ENCODE measurements around the gene CLEC1A.
"Not testable (repeated sequence)": the region's sequence is repeated elsewhere in the genome, so short reads cannot be mapped to it uniquely, and the experiment has no call there.

CLEC1A gene

GRCh38 chr12:10048526-10048925 is 50.3 kb downstream of the CLEC1A start:
- no peak for DNase-seq (ENCODE audit: low spot score)

DNA sequence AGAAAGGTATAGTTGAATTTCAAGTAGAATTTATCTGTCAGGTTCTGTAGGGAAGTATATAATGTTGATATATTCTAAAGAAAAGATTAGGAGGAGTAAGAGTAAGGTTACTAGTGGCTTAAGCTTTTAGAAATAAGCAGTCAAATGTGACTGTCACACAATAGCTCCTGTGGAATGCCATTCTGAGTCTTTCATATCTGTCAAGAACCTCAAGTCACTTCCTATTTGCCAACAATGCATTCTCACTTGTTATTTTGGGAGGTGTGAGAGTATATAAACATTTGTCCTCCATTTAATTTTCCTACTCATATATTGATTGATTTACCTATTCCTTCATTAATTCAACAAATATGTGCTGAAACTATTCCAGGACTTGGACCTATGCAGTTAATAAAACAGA is 56.6 kb downstream of the CLEC1A start:
- DNase-seq (ENCODE audit: low spot score): no peak

DNA sequence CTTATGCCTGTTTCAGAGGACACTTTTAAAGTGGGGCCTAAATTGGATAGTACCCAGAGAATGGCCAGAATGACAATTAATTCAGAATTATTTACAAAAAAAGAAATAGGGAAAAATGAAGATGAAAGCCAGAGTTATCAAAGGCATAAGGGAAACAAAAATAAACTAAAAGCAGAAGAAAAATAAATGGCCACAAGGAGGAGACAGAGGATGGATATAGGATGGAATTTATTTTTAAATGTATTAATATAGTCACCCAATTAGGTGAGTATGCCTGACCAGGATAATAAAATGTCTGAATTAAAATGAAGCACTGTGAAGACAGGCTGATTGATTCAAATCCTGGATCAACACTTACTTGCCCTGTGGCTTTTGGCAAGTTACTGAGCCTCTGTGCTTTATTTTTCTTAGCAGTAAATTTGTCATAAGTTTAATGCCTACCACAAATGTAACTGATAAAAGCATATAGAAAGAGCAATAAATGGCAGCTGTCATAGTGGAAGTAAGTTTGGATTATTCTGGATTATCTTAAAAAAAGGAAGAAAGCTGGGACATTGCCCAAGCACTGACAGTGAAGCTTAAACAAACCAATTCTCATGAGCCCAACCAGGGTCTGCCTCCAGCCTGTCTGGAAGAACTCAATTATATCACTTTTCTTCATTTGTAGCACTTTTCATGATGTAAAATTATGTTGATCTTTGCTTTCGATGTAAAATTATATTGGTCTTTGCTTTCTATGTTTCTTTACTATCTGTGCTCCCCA is 64.8 kb downstream of the CLEC1A start:
- DNase-seq (ENCODE audit: low spot score): no peak

DNA sequence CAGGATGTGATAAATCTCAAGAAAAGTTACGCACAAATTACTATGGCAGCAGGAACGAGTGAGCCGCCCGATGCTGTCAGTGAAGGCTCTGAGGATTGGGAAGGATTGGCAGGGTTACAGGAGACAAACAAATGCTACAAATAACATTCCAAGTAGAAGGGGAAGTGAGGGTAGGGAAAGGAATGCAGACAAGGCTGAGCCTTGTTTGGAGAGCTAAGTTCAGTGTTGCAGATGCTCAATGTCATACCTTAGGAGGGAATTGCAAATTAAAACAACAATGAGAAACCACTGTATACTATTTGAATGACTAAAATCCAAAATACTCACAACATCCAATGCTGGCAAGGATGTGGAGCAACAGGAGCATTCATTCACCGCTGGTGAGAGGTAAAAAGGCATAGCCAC is 67.0 kb downstream of the CLEC1A start:
- DNase-seq (ENCODE audit: low spot score): no peak

GRCh38 chr12:10031321-10031720 is 67.5 kb downstream of the CLEC1A start:
- no peak for DNase-seq (ENCODE audit: low spot score)

DNA sequence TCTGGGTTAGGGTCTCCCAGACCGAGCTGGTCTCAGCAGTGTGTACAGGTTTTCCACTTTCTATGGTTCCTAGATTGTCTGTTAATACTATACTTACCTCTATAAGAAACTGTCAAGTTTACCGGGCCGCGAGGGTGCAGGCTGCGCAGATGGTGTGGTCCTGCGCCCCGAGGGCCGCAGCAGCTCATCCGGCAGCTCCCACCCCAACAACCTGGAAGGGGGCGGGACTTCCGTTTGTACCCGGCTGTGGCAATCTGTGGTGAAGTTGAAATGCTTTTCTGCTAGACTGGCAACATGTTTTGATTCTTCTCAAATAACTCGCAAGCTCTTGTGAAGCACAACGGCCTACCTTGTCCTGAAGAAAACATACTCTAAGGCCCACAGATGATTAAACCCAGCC is 68.3 kb downstream of the CLEC1A start, which contains the start of gene CLEC9A:
CLEC9A (plus strand) TSS at position 237 of the 400 bp plus-strand sequence. CDS start 22,006 bp downstream, outside the sequence.
- no peak for DNase-seq (ENCODE audit: low spot score)

DNA sequence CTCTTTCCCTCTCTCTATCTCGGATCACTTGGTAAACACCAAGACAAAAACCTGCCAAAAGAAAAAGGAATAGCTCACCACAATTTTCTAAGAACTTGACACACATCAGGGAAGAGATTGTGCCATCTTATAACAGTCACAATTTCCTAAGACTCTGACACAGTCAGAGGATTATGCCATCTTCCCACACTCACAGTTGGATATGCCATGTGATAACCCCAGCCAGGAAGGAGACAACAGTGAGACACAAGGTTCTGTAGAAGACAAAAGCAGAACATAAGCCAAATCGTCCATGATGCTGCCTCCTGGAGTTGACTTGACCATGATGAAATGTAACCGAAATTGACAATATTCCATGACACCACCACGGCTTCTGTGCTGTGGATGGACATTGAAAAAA is 71.1 kb downstream of the CLEC1A start:
- no peak for DNase-seq (ENCODE audit: low spot score)

DNA sequence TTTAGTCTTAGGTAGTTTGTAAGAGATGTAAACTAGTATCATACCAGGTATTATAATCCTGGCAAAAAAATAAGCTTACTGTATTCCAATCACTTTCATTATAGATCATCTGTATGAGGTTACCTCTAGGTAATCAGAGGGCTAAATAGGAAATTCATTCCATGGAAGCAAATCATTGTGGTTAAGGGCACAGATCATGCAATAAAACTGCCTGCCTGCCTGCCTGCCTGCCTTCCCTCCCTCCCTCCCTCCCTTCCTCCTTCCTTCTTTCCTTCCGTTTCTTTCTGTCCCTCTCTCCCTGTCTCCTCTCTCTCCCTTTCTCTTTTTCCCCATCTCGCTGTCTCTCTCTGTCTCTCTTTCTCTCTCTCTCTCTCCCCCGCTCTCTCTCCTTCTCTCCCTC is 71.5 kb downstream of the CLEC1A start:
- DNase-seq (ENCODE audit: low spot score): no peak

DNA sequence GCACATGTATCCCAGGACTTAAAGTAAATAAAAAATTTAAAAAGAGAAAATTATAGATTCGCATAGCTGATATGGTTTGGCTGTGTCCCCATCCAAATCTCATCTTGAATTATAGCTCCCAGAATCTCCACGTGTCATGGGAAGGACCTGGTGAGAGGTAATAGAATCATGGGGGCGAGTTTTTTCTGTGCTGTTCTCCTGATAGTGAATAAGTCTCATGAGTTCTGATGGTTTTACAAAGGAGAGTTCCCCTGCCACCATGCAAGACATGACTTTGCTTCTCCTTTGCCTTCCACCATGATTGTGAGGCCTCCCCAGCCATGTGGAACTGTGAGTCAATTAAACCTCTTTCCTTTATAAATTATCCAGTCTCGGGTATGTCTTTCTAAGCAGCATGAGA is 72.1 kb downstream of the CLEC1A start:
- DNase-seq (ENCODE audit: low spot score): not testable (repeated sequence)

DNA sequence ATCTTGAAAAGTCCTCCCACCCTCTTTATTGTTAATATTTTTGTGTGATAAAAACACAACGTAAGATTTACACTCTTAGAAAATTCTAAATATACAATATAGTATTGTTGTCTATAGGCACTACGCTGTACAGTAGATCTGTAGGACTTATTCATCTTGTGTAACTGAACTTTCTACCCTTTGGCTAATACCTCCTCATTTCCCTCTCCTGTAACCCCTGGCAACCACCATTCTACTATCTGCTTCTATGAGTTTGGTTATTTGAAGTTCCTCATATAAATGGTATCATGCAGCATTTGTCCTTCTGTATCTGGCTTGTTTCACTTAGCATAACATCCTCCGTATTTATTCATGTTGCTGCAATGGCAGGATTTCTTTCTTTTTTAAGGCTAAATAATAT is 73.5 kb downstream of the CLEC1A start:
- no peak for DNase-seq (ENCODE audit: low spot score)

DNA sequence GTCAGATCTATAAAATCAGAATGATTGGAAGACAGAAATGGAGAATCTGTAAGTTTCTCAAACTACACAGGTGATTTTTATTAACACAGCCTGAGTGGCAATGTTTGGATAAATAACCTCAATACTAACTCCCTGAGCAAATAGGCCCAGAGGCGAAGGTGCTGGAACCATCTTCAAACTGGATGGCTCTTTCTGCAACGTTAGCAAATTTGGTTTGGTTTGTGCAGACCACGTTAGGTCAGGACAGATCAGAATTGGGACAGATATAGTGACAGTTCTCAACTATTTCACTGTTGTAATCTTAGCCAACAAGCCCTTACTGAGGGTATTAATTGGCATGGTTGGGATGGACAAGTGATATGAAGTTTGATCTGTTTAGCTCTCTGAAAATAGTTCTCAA is 77.4 kb downstream of the CLEC1A start:
- DNase-seq (ENCODE audit: low spot score): no peak
